K562 (cell line): ENCODE measurements around the gene SLC25A28. TPM values are rescaled to one million over a fixed set of nuclear protein-coding genes. Genes with fewer than 3 reads are reported as not detected.

Source experiments
- CBFA2T3 ChIP-seq: fragments of 450-650 bp; IDR thresholded peaks from 2 replicates; pipeline ENCODE4 v1.6.1; 2017
- CHD2 ChIP-seq: IDR thresholded peaks from 2 replicates; pipeline ENCODE4 v1.6.1; 2011; ENCODE audit warnings: low read depth, low read length
- CREB3L1 ChIP-seq: fragments of 450-650 bp; IDR thresholded peaks from 2 replicates; pipeline ENCODE4 v1.6.1; 2014; ENCODE audit warnings: low read depth, mild to moderate bottlenecking, moderate library complexity, borderline replicate concordance
- ETS1 ChIP-seq: conservative IDR thresholded peaks from 2 replicates; pipeline ENCODE4 v1.6.1; 2011; ENCODE audit warnings: low read depth, mild to moderate bottlenecking, low read length; ENCODE audit not compliant: control insufficient read depth
- HDAC2 ChIP-seq: fragments of 450-650 bp; IDR thresholded peaks from 2 replicates; pipeline ENCODE4 v1.6.1; 2016; ENCODE audit warnings: mild to moderate bottlenecking
- MBD2 ChIP-seq: sonication (generic); IDR thresholded peaks from 2 replicates; pipeline ENCODE4 v1.6.1; 2016; ENCODE audit warnings: low read depth, borderline replicate concordance
- POLR2A ChIP-seq: fragments of 450-650 bp; conservative IDR thresholded peaks from 2 replicates; pipeline ENCODE4 v1.6.1; 2016
- RBM22 ChIP-seq: fragments of 200-400 bp; formaldehyde crosslinking; IDR thresholded peaks from 2 replicates; pipeline ENCODE4 v1.6.1; 2018; ENCODE audit warnings: low read length, low read depth; ENCODE audit not compliant: poor library complexity, severe bottlenecking
- RCOR1 ChIP-seq, 2 experiments: IDR thresholded peaks; 2 replicates each; pipeline ENCODE4 v1.6.1; 2012; ENCODE audit warnings: low read depth in 2 of 2, low read length in 2 of 2, borderline replicate concordance in 1 of 2, improper control_type of control experiment in 1 of 2
- TARDBP ChIP-seq: fragments of 450-650 bp; IDR thresholded peaks from 2 replicates; pipeline ENCODE4 v1.6.1; 2016
- TEAD2 ChIP-seq: fragments of 450-650 bp; IDR thresholded peaks from 2 replicates; pipeline ENCODE4 v1.6.1; 2016; ENCODE audit warnings: missing genetic modification characterization, control low read depth, missing compliant biosample characterization
- ZBTB12 ChIP-seq: fragments of 250-450 bp; sonication (Bioruptor Pico); IDR thresholded peaks from 2 replicates; pipeline ENCODE4 v1.4.0; 2020
- ZBTB7A ChIP-seq: IDR thresholded peaks from 2 replicates; pipeline ENCODE4 v1.6.1; 2011; ENCODE audit warnings: low read depth, mild to moderate bottlenecking, low read length, moderate library complexity, borderline replicate concordance; ENCODE audit not compliant: control insufficient read depth
- ZC3H11A ChIP-seq: IDR thresholded peaks from 2 replicates; pipeline ENCODE4 v1.6.1; 2012; ENCODE audit warnings: low read depth, low read length, improper control_type of control experiment
- ZNF76 ChIP-seq: fragments of 250-450 bp; sonication (Bioruptor Pico); IDR thresholded peaks from 2 replicates; pipeline ENCODE4 v1.4.0; 2020; ENCODE audit warnings: mild to moderate bottlenecking, moderate library complexity, borderline replicate concordance
- polyA plus RNA-seq, 8 experiments: library from polyadenylated mRNA; depleted of rRNA in 4 of 8; stranded (reverse) in 5 of 8; unstranded in 3 of 8; fragments of >200 nt; fragmentation: Nextera tagmentation in 2 of 8; fragmentation: Illumina TruSeq in 1 of 8; extraction: Ambion mirVana in 2 of 8; extraction: Trizol in 1 of 8; gene quantifications; 2 replicates each; pipeline versions ENCODE4 v1.2.1 to v1.2.3, GENCODE V29; 2011 to 2014; ENCODE audit warnings: inconsistent platforms in 1 of 8, missing spikeins in 1 of 8
- total RNA-seq, 7 experiments: library from RNA; depleted of rRNA in 6 of 7; stranded (reverse); fragments of >200 nt in 6 of 7; fragmentation: Illumina TruSeq in 2 of 7; extraction: Trizol in 2 of 7; gene quantifications; 2 replicates each; pipeline versions ENCODE4 v1.2.1 to v1.2.3, GENCODE V29; 2011 to 2021; ENCODE audit warnings: low replicate concordance in 1 of 7

The SLC25A28 gene
- total and polyA plus RNA-seq, 9 of the 15 experiments (the other 6 are each of a cell fraction or from before 2014, with no cell fraction given), result 6.2 to 32.3 (median 18.8) TPM

GRCh38 chr10:99620711-99621453 is 643 bp upstream of the SLC25A28 start (continued):
- TF ChIP-seq ZBTB7A, result peak; percentile 27; the same call in 1 of the 2 replicates
- peak; percentile 77 for TF ChIP-seq CREB3L1
- 0 out of 2 replicates have a peak, but pooled peaks have one; percentile 1 for TF ChIP-seq ZNF76 (CRISPR knock-in tag)
- peak; percentile 40 for TF ChIP-seq RBM22
- peak; percentile 95 for TF ChIP-seq CHD2
- 0 out of 2 replicates have a peak, but pooled peaks have one; percentile 2 for TF ChIP-seq ZBTB12 (CRISPR knock-in tag)
- TF ChIP-seq TEAD2 (tag), result no peak
- 0 out of 2 replicates have a peak, but pooled peaks have one; percentile 35 for TF ChIP-seq MBD2
- TF ChIP-seq RCOR1 (IDR thresholded peaks at IDR 0.05; ENCODE audit: borderline replicate concordance in 1 of 2, low read depth in 2 of 2, low read length in 2 of 2), result peak in 1 of 2 experiments; percentile 50; a peak in 2 of 4 replicates
- TF ChIP-seq CBFA2T3, result peak; percentile 16
- peak; percentile 86 for TF ChIP-seq POLR2A
- TF ChIP-seq HDAC2, result peak; percentile 18; the same call in 1 of the 2 replicates
- no peak for TF ChIP-seq ZC3H11A
- TF ChIP-seq TARDBP, result no peak
- TF ChIP-seq ETS1, result peak; percentile 24; the same call in 1 of the 2 replicates
